Loucy (cell line): Measurements from ENCODE around the gene CETN2.

Experiments used
- CTCF ChIP-seq: fragments of 200-600 bp; sonication (generic); conservative IDR thresholded peaks from 2 replicates; pipeline ENCODE4 v1.5.1; 2014; ENCODE audit warnings: mild to moderate bottlenecking, antibody characterized with exemption, low read length
- EZH2phosphoT487 ChIP-seq: fragments of 200-600 bp; IDR thresholded peaks from 2 replicates; pipeline ENCODE4 v1.6.1; 2018; ENCODE audit warnings: antibody characterized with exemption, mild to moderate bottlenecking, moderate library complexity, borderline replicate concordance

GRCh38 chrX:152844256-152844655 lies 13.7 kb upstream of the CETN2 start:
- TF ChIP-seq CTCF (no peak), EZH2phosphoT487 (no peak)
